ENCODE data around the gene NAGS.

Gene NAGS

GRCh38 chr17:44024271-44024663 is 19.8 kb downstream of the NAGS start:
- Histone ChIP-seq H3K9me3 (ENCODE audit: insufficient read depth, low read length) (no peaks in the 10 kb centered on the region), H3F3A (ENCODE audit: insufficient read depth) (no peaks in the 10 kb centered on the region), H2AFZ (ENCODE audit: low read depth, low read length, severe bottlenecking) (no peak overlapping the region), H3K9me2 (replicated peaks; ENCODE audit: insufficient read depth, low read length) (no peaks in the 10 kb centered on the region), H3K79me2 (ENCODE audit: insufficient read depth, low read length) (no peaks in the 10 kb centered on the region), H3K36me3 (ENCODE audit: low read length) (no peaks in the 10 kb centered on the region), H3K9ac (ENCODE audit: low read length) (no peak overlapping the region), H3K27ac (ENCODE audit: low read depth, low read length) (no peak overlapping the region), H4K20me1 (ENCODE audit: low read depth, low read length) (no peaks in the 10 kb centered on the region), H3K27me3 (ENCODE audit: low read length) (no peaks in the 10 kb centered on the region), H3K4me3 (ENCODE audit: insufficient read depth, low read length, poor library complexity, severe bottlenecking) (no peak overlapping the region), H3K4me2 (ENCODE audit: low read depth, low read length, poor library complexity, severe bottlenecking) (no peak overlapping the region)
- TF ChIP-seq CTCF (IDR thresholded peaks at IDR 0.05; ENCODE audit: insufficient read depth, low read length, poor library complexity, severe bottlenecking): no peak
- no peak for TF ChIP-seq EZH2phosphoT487 (conservative IDR thresholded peaks at IDR 0.05; ENCODE audit: low read length)

- Histone ChIP-seq H3K27me3 (ENCODE audit: low read length) (no peaks in the 10 kb centered on the region), H3F3A (ENCODE audit: insufficient read depth) (no peaks in the 10 kb centered on the region), H4K20me1 (ENCODE audit: low read depth, low read length) (no peaks in the 10 kb centered on the region), H3K27ac (ENCODE audit: low read depth, low read length) (no peak overlapping the region), H3K9me2 (replicated peaks; ENCODE audit: insufficient read depth, low read length) (no peaks in the 10 kb centered on the region), H3K4me2 (ENCODE audit: low read depth, low read length, poor library complexity, severe bottlenecking) (no peak overlapping the region), H3K36me3 (ENCODE audit: low read length) (no peaks in the 10 kb centered on the region), H3K4me3 (ENCODE audit: insufficient read depth, low read length, poor library complexity, severe bottlenecking) (no peak overlapping the region), H3K79me2 (ENCODE audit: insufficient read depth, low read length) (no peaks in the 10 kb centered on the region), H2AFZ (ENCODE audit: low read depth, low read length, severe bottlenecking) (no peak overlapping the region), H3K9me3 (ENCODE audit: insufficient read depth, low read length) (no peaks in the 10 kb centered on the region), H3K9ac (ENCODE audit: low read length) (no peak overlapping the region)
- TF ChIP-seq CTCF (IDR thresholded peaks at IDR 0.05; ENCODE audit: insufficient read depth, low read length, poor library complexity, severe bottlenecking) (no peak), EZH2phosphoT487 (conservative IDR thresholded peaks at IDR 0.05; ENCODE audit: low read length) (no peak)
Observed at GRCh38 chr17:44024853-44025252, 20.4 kb downstream of the NAGS start.

- H3K27me3 ChIP-seq (ENCODE audit: low read length): no peaks in the 10 kb centered on the region
- no peak overlapping the region for H2AFZ ChIP-seq (ENCODE audit: low read depth, low read length, severe bottlenecking)
- H3K36me3 ChIP-seq (ENCODE audit: low read length): no peaks in the 10 kb centered on the region; the same call in 1 of the 2 replicates
- H3K27ac ChIP-seq (ENCODE audit: low read depth, low read length): no peak overlapping the region
- H3K9me2 ChIP-seq (replicated peaks; ENCODE audit: insufficient read depth, low read length): no peaks in the 10 kb centered on the region
- no peak for TF ChIP-seq EZH2phosphoT487 (conservative IDR thresholded peaks at IDR 0.05; ENCODE audit: low read length)
- no peak for TF ChIP-seq CTCF (IDR thresholded peaks at IDR 0.05; ENCODE audit: insufficient read depth, low read length, poor library complexity, severe bottlenecking)
- H3K4me2 ChIP-seq (ENCODE audit: low read depth, low read length, poor library complexity, severe bottlenecking): no peak overlapping the region
- no peaks in the 10 kb centered on the region for H3K9me3 ChIP-seq (ENCODE audit: insufficient read depth, low read length)
- no peaks in the 10 kb centered on the region for H3F3A ChIP-seq (ENCODE audit: insufficient read depth)
- H3K4me3 ChIP-seq (ENCODE audit: insufficient read depth, low read length, poor library complexity, severe bottlenecking): no peak overlapping the region
- H3K9ac ChIP-seq (ENCODE audit: low read length): no peak overlapping the region
- H4K20me1 ChIP-seq (ENCODE audit: low read depth, low read length): no peaks in the 10 kb centered on the region
- H3K79me2 ChIP-seq (ENCODE audit: insufficient read depth, low read length): no peaks in the 10 kb centered on the region
Observed at GRCh38 chr17:44029736-44030135, 25.3 kb downstream of the NAGS start.
